GM23338 (cell line): ENCODE data around the gene RNF17. TPM values are rescaled to one million over a fixed set of nuclear protein-coding genes. Genes with fewer than 3 reads are reported as not detected.

ENCODE experiments used
- ATAC-seq: fragments of 200-7000 bp; cut with Tn5 transposase; 3 replicates; pipeline ENCODE4 v1.9.1; 2020
- DNase-seq: peaks from one replicate; pipeline ENCODE4 v3.0.0-alpha.2; 2015; ENCODE audit warnings: low spot score
- H2AFZ ChIP-seq: fragments of 200-600 bp; sonication (generic); 2 replicates; pipeline ENCODE4 v1.8.0; 2016; ENCODE audit warnings: antibody characterized with exemption, mild to moderate bottlenecking, moderate library complexity
- H3F3A ChIP-seq: fragments of 200-600 bp; sonication (generic); replicated peaks from 2 replicates; pipeline ENCODE4 v1.8.0; 2017; ENCODE audit warnings: antibody characterized with exemption, mixed run types, low read depth
- H3K27ac ChIP-seq: fragments of 200-600 bp; sonication (generic); 2 replicates; pipeline ENCODE4 v1.6.1; 2016; ENCODE audit warnings: low read depth
- H3K27me3 ChIP-seq: fragments of 200-600 bp; sonication (generic); 2 replicates; pipeline ENCODE4 v1.8.0; 2016; ENCODE audit warnings: mild to moderate bottlenecking, mixed run types, moderate library complexity; ENCODE audit not compliant: insufficient read depth
- H3K36me3 ChIP-seq: fragments of 200-600 bp; sonication (generic); 2 replicates; pipeline ENCODE4 v1.8.0; 2016; ENCODE audit warnings: mild to moderate bottlenecking; ENCODE audit not compliant: insufficient read depth
- H3K4me1 ChIP-seq: fragments of 200-600 bp; sonication (generic); 2 replicates; pipeline ENCODE4 v1.8.0; 2016; ENCODE audit warnings: mild to moderate bottlenecking, moderate library complexity; ENCODE audit not compliant: insufficient read depth
- H3K4me2 ChIP-seq: fragments of 200-600 bp; sonication (generic); 2 replicates; pipeline ENCODE4 v1.7.1; 2017; ENCODE audit warnings: mixed run types
- H3K4me3 ChIP-seq: fragments of 200-600 bp; sonication (generic); 2 replicates; pipeline ENCODE4 v1.6.1; 2016; ENCODE audit warnings: mixed run types
- H3K79me2 ChIP-seq: fragments of 200-600 bp; sonication (generic); replicated peaks from 2 replicates; pipeline ENCODE4 v1.8.0; 2017; ENCODE audit warnings: mild to moderate bottlenecking; ENCODE audit not compliant: insufficient read depth
- H3K9me2 ChIP-seq: fragments of 200-600 bp; sonication (generic); 2 replicates; pipeline ENCODE4 v1.8.0; 2017; ENCODE audit not compliant: insufficient read depth
- H4K20me1 ChIP-seq: fragments of 200-600 bp; sonication (generic); replicated peaks from 2 replicates; pipeline ENCODE4 v1.8.0; 2017; ENCODE audit warnings: mild to moderate bottlenecking; ENCODE audit not compliant: insufficient read depth
- H3K27ac Mint-ChIP-seq: 2 replicates; pipeline ENCODE4 v1.8.0; 2020; ENCODE audit warnings: inconsistent platforms, mild to moderate bottlenecking, moderate library complexity, mixed read lengths
- H3K27me3 Mint-ChIP-seq: 3 replicates; pipeline ENCODE4 v1.8.0; 2022; ENCODE audit warnings: low read depth, mild to moderate bottlenecking, moderate library complexity, mixed read lengths, inconsistent platforms; ENCODE audit not compliant: insufficient read depth, poor library complexity
- H3K36me3 Mint-ChIP-seq: 3 replicates; pipeline ENCODE4 v1.8.0; 2021; ENCODE audit warnings: low read depth, mild to moderate bottlenecking, inconsistent platforms, moderate library complexity, mixed read lengths
- H3K4me1 Mint-ChIP-seq: 3 replicates; pipeline ENCODE4 v1.8.0; 2020; ENCODE audit warnings: mild to moderate bottlenecking, inconsistent platforms, mixed read lengths
- H3K4me3 Mint-ChIP-seq: 3 replicates; pipeline ENCODE4 v1.8.0; 2021; ENCODE audit warnings: moderate library complexity, mild to moderate bottlenecking, inconsistent platforms, mixed read lengths
- H3K9me3 Mint-ChIP-seq: 3 replicates; pipeline ENCODE4 v1.8.0; 2020; ENCODE audit warnings: moderate library complexity, mild to moderate bottlenecking, inconsistent platforms, mixed read lengths
- CTCF ChIP-seq, 2 experiments: fragments of 200-600 bp in 1 of 2; sonication (generic) in 1 of 2; conservative IDR thresholded peaks; 2 replicates each; pipeline versions ENCODE4 v1.5.1 to v1.6.1; 2016 to 2017; ENCODE audit warnings: antibody characterized with exemption in 2 of 2, low read depth in 2 of 2, mild to moderate bottlenecking in 2 of 2, moderate library complexity in 1 of 2
- NANOG ChIP-seq: IDR thresholded peaks from 2 replicates; pipeline ENCODE4 v1.6.1; 2016; ENCODE audit warnings: antibody characterized with exemption, borderline replicate concordance
- ZNF462 ChIP-seq: fragments of 250-450 bp; sonication (Bioruptor Pico); IDR thresholded peaks from 2 replicates; pipeline ENCODE4 v1.5.0; 2020; ENCODE audit warnings: mild to moderate bottlenecking, moderate library complexity
- polyA plus RNA-seq: library from polyadenylated mRNA; unstranded; fragments of >200 nt; fragmentation: Nextera tagmentation; extraction: Ambion mirVana; gene quantifications from 2 replicates; pipeline ENCODE4 v1.2.1, GENCODE V29; 2016
- total RNA-seq: library from RNA; depleted of rRNA; stranded (reverse); fragments of >200 nt; shearing (Covaris generic); gene quantifications from 2 replicates; pipeline ENCODE4 v1.2.3, GENCODE V29; 2014

The RNF17 gene
- total and polyA plus RNA-seq, 2 experiments from 2014 or later, result 0.16 TPM; not detected in 1

- H3K4me2 ChIP-seq, result no peak overlapping the region
- TF ChIP-seq NANOG (no peak), ZNF462 (no peak), CTCF (conservative IDR thresholded peaks at IDR 0.05; ENCODE audit: low read depth in 2 of 2) (peak; percentile 44 to 66)
- peak; percentile 28 for ATAC-seq
- no peaks in the 10 kb centered on the region for H3K4me1 ChIP-seq
- H3K79me2 ChIP-seq, result no peaks in the 10 kb centered on the region
- peaks cover 37% of the 10 kb centered on the region for H3K27me3 ChIP-seq
- no peak overlapping the region for H3K4me3 ChIP-seq
- no peaks in the 10 kb centered on the region for H3K36me3 ChIP-seq
- H2AFZ ChIP-seq, result no peak overlapping the region
- H3K9me2 ChIP-seq, result no peaks in the 10 kb centered on the region
- Mint-ChIP-seq H3K27ac (no peak overlapping the region), H3K9me3 (peaks cover 4% of the 10 kb centered on the region; the same call in 2 of the 3 replicates), H3K27me3 (peaks cover 39% of the 10 kb centered on the region), H3K4me3 (no peak overlapping the region), H3K4me1 (peaks cover 13% of the 10 kb centered on the region), H3K36me3 (no peaks in the 10 kb centered on the region)
- no peaks in the 10 kb centered on the region for H3F3A ChIP-seq
- no peaks in the 10 kb centered on the region for H4K20me1 ChIP-seq
- DNase-seq, result peak; percentile 39
- H3K27ac ChIP-seq, result no peak overlapping the region
Observed at GRCh38 chr13:24741016-24741662, 22.8 kb upstream of the RNF17 start.
